HCT116 (cell line): ENCODE measurements around the gene KCNC1. TPM values are rescaled to one million over a fixed set of nuclear protein-coding genes. Genes with fewer than 3 reads are reported as not detected.

Experiments
- ATAC-seq: fragments of 200-7000 bp; cut with Tn5 transposase; 2 replicates; pipeline ENCODE4 v1.9.1; 2020; ENCODE audit warnings: mild to moderate bottlenecking, moderate library complexity
- BruUV-seq: library from RNA; stranded (reverse); fragments of 400-500 nt; replicated peaks from 2 replicates; lab custom pipeline; 2021; lab: Mats Ljungman, UMichigan
- CTCF ChIA-PET: fragments of 300-600 bp; sonication (Branson Sonifier 250); formaldehyde crosslinking; loops from one replicate; lab custom pipeline; 2021; ENCODE audit warnings: antibody characterized with exemption; lab: Charles Lee
- POLR2A ChIA-PET: fragments of 300-600, 350-600 bp; sonication (Branson Sonifier 250); formaldehyde crosslinking; loops from one replicate; lab custom pipeline; 2021; ENCODE audit warnings: antibody characterized with exemption; lab: Charles Lee
- RAD21 ChIA-PET, 2 experiments: fragments of 300-600 bp; sonication (Branson Sonifier 250); formaldehyde crosslinking; loops; one replicate each; lab custom pipeline; 2023; ENCODE audit warnings: low total read pairs in 2 of 2; ENCODE audit not compliant: uncharacterized antibody in 2 of 2, unreplicated experiment in 2 of 2, low non-redundant PET in 1 of 2; lab: Charles Lee
- DNase-seq: peaks from one replicate; pipeline ENCODE4 v3.0.0-alpha.2; 2010; ENCODE audit warnings: low read depth, low spot score
- H2AFZ ChIP-seq: fragments of 200-600 bp; shearing (Covaris generic), sonication (generic); 2 replicates; pipeline ENCODE4 v1.6.1; 2017; ENCODE audit warnings: low read depth, mixed run types, mixed read lengths, antibody characterized with exemption, low read length; ENCODE audit not compliant: poor library complexity, severe bottlenecking
- H3K27ac ChIP-seq: 2 replicates; pipeline ENCODE4 v1.5.1; 2012; ENCODE audit warnings: low read depth, low read length
- H3K27me3 ChIP-seq: fragments of 200-600 bp; sonication (generic); 2 replicates; pipeline ENCODE4 v1.6.1; 2016; ENCODE audit warnings: mixed run types, low read length, mixed read lengths; ENCODE audit not compliant: insufficient read depth
- H3K36me3 ChIP-seq, 2 experiments: fragments of 200-500 bp in 1 of 2; fragments of 200-600 bp in 1 of 2; sonication (Bioruptor generic) in 1 of 2; sonication (generic) in 1 of 2; 2 replicates each; pipeline versions ENCODE4 v1.5.1 to v1.6.1; 2014 to 2016; ENCODE audit warnings: low read length in 2 of 2, inconsistent platforms in 1 of 2, mixed read lengths in 1 of 2, mixed run types in 1 of 2; ENCODE audit not compliant: insufficient read depth in 2 of 2, control insufficient read depth in 1 of 2
- H3K4me1 ChIP-seq, 2 experiments: fragments of 200-600 bp in 1 of 2; sonication (generic) in 1 of 2; 2 replicates each; pipeline versions ENCODE4 v1.5.1 to v1.6.1; 2012 to 2017; ENCODE audit warnings: low read length in 2 of 2, inconsistent platforms in 1 of 2, mild to moderate bottlenecking in 1 of 2, mixed read lengths in 1 of 2, mixed run types in 1 of 2, moderate library complexity in 1 of 2; ENCODE audit not compliant: insufficient read depth in 2 of 2, control insufficient read depth in 1 of 2
- H3K4me2 ChIP-seq: fragments of 200-600 bp; sonication (generic); 2 replicates; pipeline ENCODE4 v1.6.1; 2017; ENCODE audit warnings: mixed run types, low read length, mixed read lengths
- H3K4me3 ChIP-seq, 2 experiments: fragments of 200-600 bp in 1 of 2; sonication (generic) in 1 of 2; replicated peaks in 1 of 2; 2 replicates each; pipeline ENCODE4 v1.5.1; 2011 to 2016; ENCODE audit warnings: low read length in 2 of 2, control low read depth in 1 of 2, low read depth in 1 of 2, mild to moderate bottlenecking in 1 of 2, mixed read lengths in 1 of 2, mixed run types in 1 of 2
- H3K79me2 ChIP-seq: fragments of 200-600 bp; sonication (generic); 2 replicates; pipeline ENCODE4 v1.6.1; 2017; ENCODE audit warnings: mild to moderate bottlenecking, mixed run types, low read length, moderate library complexity, mixed read lengths; ENCODE audit not compliant: insufficient read depth
- H3K9ac ChIP-seq: fragments of 200-600 bp; sonication (generic); 2 replicates; pipeline ENCODE4 v1.6.1; 2016; ENCODE audit warnings: low read length, mixed read lengths
- H3K9me2 ChIP-seq: fragments of 200-600 bp; sonication (generic), shearing (Covaris generic); 2 replicates; pipeline ENCODE4 v1.6.1; 2017; ENCODE audit warnings: mixed run types, mild to moderate bottlenecking, moderate library complexity; ENCODE audit not compliant: insufficient read depth
- H3K9me3 ChIP-seq, 2 experiments: fragments of 200-500 bp in 1 of 2; fragments of 200-600 bp in 1 of 2; sonication (Bioruptor generic) in 1 of 2; sonication (generic) in 1 of 2; 2 replicates each; pipeline ENCODE4 v1.6.1; 2014 to 2017; ENCODE audit warnings: low read length in 2 of 2, mixed read lengths in 2 of 2, inconsistent platforms in 1 of 2, low read depth in 1 of 2, mild to moderate bottlenecking in 1 of 2, mixed run types in 1 of 2, moderate library complexity in 1 of 2; ENCODE audit not compliant: control insufficient read depth in 1 of 2, insufficient read depth in 1 of 2
- H4K20me1 ChIP-seq: fragments of 200-600 bp; sonication (generic), shearing (Covaris generic); 2 replicates; pipeline ENCODE4 v1.6.1; 2017; ENCODE audit warnings: mixed run types, mild to moderate bottlenecking, moderate library complexity; ENCODE audit not compliant: insufficient read depth
- CBX3 ChIP-seq: IDR thresholded peaks from 2 replicates; pipeline ENCODE4 v1.6.1; 2012; ENCODE audit warnings: low read depth
- EGR1 ChIP-seq: IDR thresholded peaks from 2 replicates; pipeline ENCODE4 v1.6.1; 2012; ENCODE audit warnings: low read depth
- ELF1 ChIP-seq: IDR thresholded peaks from 2 replicates; pipeline ENCODE4 v1.6.1; 2012; ENCODE audit warnings: low read depth, borderline replicate concordance
- EZH2 ChIP-seq: fragments of 200-600 bp; sonication (generic); IDR thresholded peaks from 2 replicates; pipeline ENCODE4 v1.6.1; 2017; ENCODE audit warnings: antibody characterized with exemption, mixed run types
- EZH2phosphoT487 ChIP-seq: fragments of 200-600 bp; IDR thresholded peaks from 2 replicates; pipeline ENCODE4 v1.6.1; 2018; ENCODE audit warnings: antibody characterized with exemption, borderline replicate concordance
- FOSL1 ChIP-seq: IDR thresholded peaks from 2 replicates; pipeline ENCODE4 v1.6.1; 2012; ENCODE audit warnings: low read depth
- JUND ChIP-seq: IDR thresholded peaks from 2 replicates; pipeline ENCODE4 v1.6.1; 2012
- POLR2A ChIP-seq: IDR thresholded peaks from 2 replicates; pipeline ENCODE4 v1.7.0; 2011; ENCODE audit warnings: borderline replicate concordance; ENCODE audit not compliant: insufficient read depth, insufficient read length; ENCODE audit errors: extremely low read depth
- RAD21 ChIP-seq: IDR thresholded peaks from 2 replicates; pipeline ENCODE4 v1.6.1; 2012; ENCODE audit warnings: low read depth, mild to moderate bottlenecking
- SP1 ChIP-seq: IDR thresholded peaks from 2 replicates; pipeline ENCODE4 v1.6.1; 2012; ENCODE audit warnings: low read depth
- SRF ChIP-seq: IDR thresholded peaks from 2 replicates; pipeline ENCODE4 v1.6.1; 2012; ENCODE audit warnings: low read depth
- YY1 ChIP-seq: IDR thresholded peaks from 2 replicates; pipeline ENCODE4 v1.6.1; 2011; ENCODE audit warnings: low read length, low read depth, moderate library complexity, mild to moderate bottlenecking; ENCODE audit not compliant: insufficient replicate concordance; ENCODE audit errors: extremely low read depth
- ZFX ChIP-seq: fragments of 450-650 bp; IDR thresholded peaks from 2 replicates; pipeline ENCODE4 v1.6.1; 2017
- ZNF274 ChIP-seq: fragments of 200-500 bp; sonication (Bioruptor generic); IDR thresholded peaks from 2 replicates; pipeline ENCODE4 v1.6.1; 2014; ENCODE audit warnings: mild to moderate bottlenecking, low read depth, low read length, inconsistent platforms
- intact Hi-C: fragments of 100-400 bp; cut with micrococcal nuclease; formaldehyde crosslinking; loops from 2 replicates; pipeline ENCODE4 v1.10.0; 2022
- total RNA-seq: library from RNA; stranded (reverse); gene quantifications from one replicate; pipeline ENCODE4 v1.2.1, GENCODE V29; 2021; ENCODE audit not compliant: unreplicated experiment
- TF ChIP-seq, protein P1 (sequence below): IDR thresholded peaks from 2 replicates; pipeline ENCODE4 v1.6.1; 2012
- TF ChIP-seq, protein P2 (sequence below): IDR thresholded peaks from 2 replicates; pipeline ENCODE4 v1.6.1; 2012

Gene KCNC1
- total RNA-seq, 1 experiment from 2014 or later = 0.12 TPM

DNA sequence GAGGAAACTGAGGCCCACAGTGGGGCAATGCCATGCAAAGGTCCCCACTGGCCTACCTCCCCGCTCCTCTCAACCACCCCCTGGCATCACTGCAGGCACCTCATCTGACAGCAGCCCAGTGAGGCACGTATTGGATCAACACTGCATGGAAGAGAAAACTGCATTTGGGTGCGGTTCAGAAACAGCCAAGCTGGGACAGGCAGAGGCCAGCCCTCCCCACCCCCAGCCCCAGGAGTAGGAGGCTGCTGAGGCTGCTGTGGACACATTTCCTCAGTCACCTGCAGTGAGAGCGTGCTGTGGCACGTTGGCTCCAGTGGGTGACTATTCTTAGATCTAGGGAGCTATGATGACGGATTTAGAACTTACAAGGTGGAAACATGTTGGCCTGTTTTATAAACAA is 63.7 kb downstream of the KCNC1 start:
- TF ChIP-seq SP1 (no peak), JUND (no peak)
- CTCF ChIA-PET = no interaction called here
- H2AFZ ChIP-seq = no peak overlapping the region
- H3K9ac ChIP-seq = no peak overlapping the region
- no peak for DNase-seq
- RAD21 ChIA-PET = no interaction called here
- no peak overlapping the region for H3K27ac ChIP-seq
- H3K4me1 ChIP-seq = no peaks in the 10 kb centered on the region
- no peaks in the 10 kb centered on the region for H4K20me1 ChIP-seq
- no peaks in the 10 kb centered on the region for H3K27me3 ChIP-seq
- intact Hi-C loops = no loop called here
- H3K9me3 ChIP-seq = no peaks in the 10 kb centered on the region
- no peak for ATAC-seq
- H3K79me2 ChIP-seq = no peaks in the 10 kb centered on the region
- no peak overlapping the region for H3K4me3 ChIP-seq
- BruUV-seq = no TSS peak
- no peak overlapping the region for H3K4me2 ChIP-seq
- no peaks in the 10 kb centered on the region for H3K9me2 ChIP-seq
- H3K36me3 ChIP-seq = no peaks in the 10 kb centered on the region
- POLR2A ChIA-PET = no interaction called here

DNA sequence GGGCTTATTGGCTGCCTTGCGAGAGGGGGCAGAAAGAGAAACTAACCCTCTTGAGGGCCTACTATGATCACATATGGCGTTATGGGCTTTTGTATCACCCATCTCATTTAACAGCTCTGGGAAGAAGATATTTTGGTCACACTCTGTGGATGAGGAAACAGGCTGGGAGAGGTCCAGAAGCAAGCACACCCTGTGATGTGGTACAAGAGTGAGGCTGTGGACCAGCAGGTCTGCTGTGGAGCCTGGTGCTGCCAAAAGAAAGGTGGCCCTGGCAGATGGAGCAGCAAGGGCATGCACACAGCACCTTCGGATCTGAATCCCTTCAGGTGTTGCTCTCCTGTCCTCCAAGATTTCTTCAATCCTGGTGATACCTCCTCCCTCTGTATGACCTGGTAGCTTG is 64.1 kb downstream of the KCNC1 start:
- ChIA-PET RAD21 (no interaction called here), CTCF (no interaction called here), POLR2A (no interaction called here)
- H4K20me1 ChIP-seq = no peaks in the 10 kb centered on the region
- H3K4me2 ChIP-seq = no peak overlapping the region
- no peak overlapping the region for H3K27ac ChIP-seq
- no peaks in the 10 kb centered on the region for H3K9me3 ChIP-seq
- no peak overlapping the region for H2AFZ ChIP-seq
- H3K9me2 ChIP-seq = no peaks in the 10 kb centered on the region
- no TSS peak for BruUV-seq
- H3K4me3 ChIP-seq = no peak overlapping the region
- H3K36me3 ChIP-seq = no peaks in the 10 kb centered on the region
- H3K9ac ChIP-seq = no peak overlapping the region
- ATAC-seq (no peak), DNase-seq (no peak)
- no peak for TF ChIP-seq FOSL1
- H3K4me1 ChIP-seq = no peaks in the 10 kb centered on the region
- H3K79me2 ChIP-seq = no peaks in the 10 kb centered on the region
- intact Hi-C loops = no loop called here
- no peaks in the 10 kb centered on the region for H3K27me3 ChIP-seq

DNA sequence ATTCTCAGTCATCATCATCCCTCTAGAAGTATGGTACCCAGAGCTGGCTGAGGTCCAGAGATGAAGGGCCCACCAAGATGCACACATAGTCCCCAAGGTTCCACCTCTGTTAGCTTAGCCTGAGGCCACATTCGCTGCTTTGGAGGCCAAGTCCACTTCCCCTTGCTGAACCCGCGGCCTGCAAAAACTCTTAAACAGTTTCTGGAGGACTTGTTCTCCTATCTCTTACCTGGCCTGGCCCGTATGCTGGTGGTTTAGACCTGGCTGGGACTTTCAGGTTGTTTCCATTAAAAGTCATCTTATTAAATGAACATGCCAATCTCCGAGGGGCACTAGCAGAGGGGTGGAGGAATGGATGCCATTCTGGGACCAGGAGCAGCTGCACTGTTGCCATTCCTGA is 64.6 kb downstream of the KCNC1 start:
- Histone ChIP-seq H3K4me1 (no peaks in the 10 kb centered on the region), H3K36me3 (no peaks in the 10 kb centered on the region), H3K9ac (no peak overlapping the region), H3K79me2 (no peaks in the 10 kb centered on the region), H3K4me3 (no peak overlapping the region), H4K20me1 (no peaks in the 10 kb centered on the region), H3K9me2 (no peaks in the 10 kb centered on the region), H2AFZ (no peak overlapping the region), H3K27ac (no peak overlapping the region), H3K9me3 (no peaks in the 10 kb centered on the region), H3K27me3 (no peaks in the 10 kb centered on the region), H3K4me2 (no peak overlapping the region)
- CTCF ChIA-PET = no interaction called here
- RAD21 ChIA-PET = no interaction called here
- no TSS peak for BruUV-seq
- intact Hi-C loops = no loop called here
- POLR2A ChIA-PET = no interaction called here
- no peak for DNase-seq
- no peak for ATAC-seq
- TF ChIP-seq YY1 (no peak), POLR2A (no peak), FOSL1 (no peak), ELF1 (no peak), ZNF274 (no peak), CBX3 (no peak), RAD21 (no peak), EZH2phosphoT487 (no peak), EZH2 (no peak), EGR1 (no peak), JUND (no peak), SRF (no peak), ZFX (no peak)
- TF ChIP-seq, protein P1, sequence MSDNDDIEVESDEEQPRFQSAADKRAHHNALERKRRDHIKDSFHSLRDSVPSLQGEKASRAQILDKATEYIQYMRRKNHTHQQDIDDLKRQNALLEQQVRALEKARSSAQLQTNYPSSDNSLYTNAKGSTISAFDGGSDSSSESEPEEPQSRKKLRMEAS = no peak
- TF ChIP-seq, protein P2, sequence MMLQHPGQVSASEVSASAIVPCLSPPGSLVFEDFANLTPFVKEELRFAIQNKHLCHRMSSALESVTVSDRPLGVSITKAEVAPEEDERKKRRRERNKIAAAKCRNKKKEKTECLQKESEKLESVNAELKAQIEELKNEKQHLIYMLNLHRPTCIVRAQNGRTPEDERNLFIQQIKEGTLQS = no peak
